Activated naive CD4-positive, alpha-beta T cell treated with anti-CD3 and anti-CD28 coated beads for 36 hours (primary cell): ENCODE results near the gene PHKG2. TPM values are rescaled to one million over a fixed set of nuclear protein-coding genes. Genes with fewer than 3 reads are reported as not detected.
"Not testable (repeated sequence)": the region's sequence is repeated elsewhere in the genome, so short reads cannot be mapped to it uniquely, and the experiment has no call there.

Experiments
- CTCF ChIA-PET: fragments of 350-600 bp; sonication (Branson Sonifier 250); formaldehyde crosslinking; loops from one replicate; lab custom pipeline; 2021; ENCODE audit warnings: antibody characterized with exemption; lab: Charles Lee
- DNase-seq: peaks from one replicate; pipeline ENCODE4 v3.0.0-alpha.2; 2020
- H3K27ac Mint-ChIP-seq: one replicate; pipeline ENCODE4 v1.8.0; 2021; ENCODE audit warnings: mild to moderate bottlenecking, mixed read lengths
- H3K27me3 Mint-ChIP-seq: one replicate; pipeline ENCODE4 v1.8.0; 2021; ENCODE audit warnings: low read depth, mixed read lengths
- H3K36me3 Mint-ChIP-seq: one replicate; pipeline ENCODE4 v1.8.0; 2021; ENCODE audit warnings: low read depth, mixed read lengths
- H3K4me1 Mint-ChIP-seq: one replicate; pipeline ENCODE4 v1.8.0; 2021; ENCODE audit warnings: low read depth, mixed read lengths
- H3K4me3 Mint-ChIP-seq: one replicate; pipeline ENCODE4 v1.8.0; 2021; ENCODE audit warnings: mild to moderate bottlenecking, moderate library complexity, mixed read lengths
- H3K9me3 Mint-ChIP-seq: one replicate; pipeline ENCODE4 v1.8.0; 2021; ENCODE audit warnings: mixed read lengths
- intact Hi-C: fragments of 100-400 bp; cut with micrococcal nuclease; formaldehyde crosslinking; loops from one replicate; pipeline ENCODE4 v1.15.1; 2023
- total RNA-seq, 2 experiments: library from RNA; stranded (reverse); gene quantifications; one replicate each; pipeline ENCODE4 v1.2.3, GENCODE V29; 2021

The PHKG2 gene
- total RNA-seq, result 10 to 100 TPM; 23.3 to 26.4 TPM

DNA sequence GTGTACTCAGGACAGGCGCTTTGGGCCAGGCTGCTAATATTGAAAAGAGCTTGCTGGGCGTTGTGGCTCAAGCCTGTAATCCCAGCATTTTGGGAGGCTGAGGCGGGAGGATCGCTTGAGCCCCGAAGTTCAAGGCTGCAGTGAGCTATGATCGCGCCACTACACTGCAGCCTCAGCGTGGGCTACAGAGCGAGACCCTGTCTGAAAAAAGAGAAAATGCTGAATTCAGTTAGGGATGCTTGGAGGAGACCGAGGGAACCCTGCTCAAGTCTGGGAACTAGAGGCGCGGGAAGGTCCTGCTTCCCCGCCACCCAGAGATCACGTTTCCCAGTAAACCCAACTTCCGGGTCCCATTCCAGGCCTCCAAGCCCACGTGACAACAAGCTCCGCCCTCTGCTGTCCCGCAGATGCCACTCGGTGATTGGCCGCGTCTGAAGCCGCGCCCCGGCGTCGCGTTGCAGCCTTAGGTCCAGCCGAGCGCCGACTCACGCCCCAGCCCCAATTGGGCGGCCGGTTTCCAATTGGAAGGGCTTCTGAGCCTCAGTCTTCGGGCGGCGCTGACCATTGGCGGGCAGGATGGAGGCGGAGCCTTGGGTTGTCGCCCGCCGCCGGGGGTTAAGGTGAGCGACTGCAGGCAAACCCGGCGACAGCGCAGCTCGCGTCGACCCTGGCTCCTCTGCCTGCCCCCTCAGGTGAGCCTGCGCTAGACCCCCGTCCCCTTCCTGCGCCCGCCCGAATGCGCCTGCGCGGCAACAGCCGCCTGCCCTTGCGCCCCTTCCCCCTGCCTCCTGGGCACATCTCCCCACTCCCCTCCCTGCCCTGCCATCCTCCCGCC lies at the start of gene PHKG2:
Gene PHKG2, plus strand, starts transcription at position 627 of the 835 bp plus-strand sequence. CDS start 396 bp downstream, outside the sequence.
- Mint-ChIP-seq H3K36me3 (peaks cover 19% of the 10 kb centered on the region), H3K4me3 (peak within 1 kb of the TSS; percentile 89), H3K27me3 (no peaks in the 10 kb centered on the region), H3K9me3 (no peaks in the 10 kb centered on the region), H3K4me1 (peaks cover 19% of the 10 kb centered on the region), H3K27ac (peak within 1 kb of the TSS; percentile 86)
- CTCF ChIA-PET, result interaction anchor here (0.5 to 1.4 kb wide), 6 partner anchors 18 to 152 kb away, joined by 3 to 6 read pairs (median 5); no protein-coding TSS in a partner anchor
- DNase-seq, result peak; percentile 99
- intact Hi-C loops, result loop anchor here (1.0 to 2.0 kb wide), 8 partner anchors 14 to 327 kb away; partner anchors contain the start of genes CFAP119, FBRS, PRR14 and RNF40

DNA sequence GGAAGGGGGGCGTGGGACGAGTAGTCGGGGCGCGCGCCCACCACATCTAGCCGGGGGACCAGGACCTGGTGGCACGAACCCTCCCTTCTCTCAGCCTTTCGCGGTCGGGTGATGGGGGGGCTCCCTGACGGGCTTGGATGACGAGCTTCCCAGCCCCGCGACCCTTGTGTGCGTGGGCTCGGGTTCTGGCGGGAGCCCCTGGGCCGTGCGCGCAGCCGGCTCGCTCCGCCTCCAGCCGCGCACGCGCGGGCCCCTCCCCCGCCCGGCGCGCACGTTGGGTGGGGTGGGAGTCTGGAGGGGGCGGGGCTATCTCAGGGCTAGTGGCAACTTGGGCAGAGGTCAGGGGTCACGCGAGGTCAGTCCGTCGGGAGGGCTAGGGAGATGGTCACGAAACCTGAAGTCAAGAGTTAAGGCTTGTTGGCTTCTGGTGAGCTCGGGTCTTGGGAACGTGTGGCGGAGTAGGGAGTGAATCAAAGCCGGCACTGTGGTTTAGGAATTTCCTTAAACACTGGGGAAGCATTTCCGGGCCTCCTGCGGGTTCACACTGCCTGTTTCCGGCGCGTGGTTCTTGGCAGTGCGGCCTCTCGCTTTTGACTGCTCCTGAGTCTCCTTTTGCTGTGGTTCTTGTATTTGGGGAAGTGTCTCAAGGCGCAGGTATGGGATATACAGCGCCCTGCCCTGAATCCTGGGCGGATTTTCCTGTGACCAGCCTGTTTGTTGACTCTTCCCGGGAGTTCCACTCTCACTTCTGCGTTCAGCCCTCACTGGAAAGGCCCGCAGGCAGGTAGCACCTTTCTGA lies 49.2 kb upstream of the PHKG2 start, which contains the start of gene SRCAP:
Gene SRCAP, plus strand, starts transcription at position 356 of the 799 bp plus-strand sequence. CDS start 1,654 bp downstream, outside the sequence.
- H3K4me1 Mint-ChIP-seq, result peaks cover 32% of the 10 kb centered on the region
- peaks cover 32% of the 10 kb centered on the region for H3K36me3 Mint-ChIP-seq
- no peaks in the 10 kb centered on the region for H3K27me3 Mint-ChIP-seq
- DNase-seq, result peak; percentile 86
- CTCF ChIA-PET, result interaction anchor here (0.6 to 1.2 kb wide), 3 partner anchors 10 to 201 kb away, joined by 3 to 4 read pairs (median 4); no protein-coding TSS in a partner anchor
- peak within 1 kb of the TSS; percentile 94 for H3K4me3 Mint-ChIP-seq
- no peaks in the 10 kb centered on the region for H3K9me3 Mint-ChIP-seq
- H3K27ac Mint-ChIP-seq, result peak within 1 kb of the TSS; percentile 99
- intact Hi-C loops, result loop anchor here (1.0 to 10.0 kb wide), 13 partner anchors 16 to 760 kb away; partner anchors contain the start of genes ARMC5, CFAP119, FBRS and PHKG2

GRCh38 chr16:30699615-30700099 lies 48.6 kb upstream of the PHKG2 start:
- peak overlapping the region; percentile 94 for H3K4me3 Mint-ChIP-seq
- peak overlapping the region; percentile 95 for H3K27ac Mint-ChIP-seq
- intact Hi-C loops, result loop anchor here (2.0 to 10.0 kb wide), 5 partner anchors 15 to 329 kb away; partner anchors contain the start of genes TBC1D10B and ZNF764
- DNase-seq, result no peak
- H3K36me3 Mint-ChIP-seq, result peaks cover 35% of the 10 kb centered on the region
- peaks cover 30% of the 10 kb centered on the region for H3K4me1 Mint-ChIP-seq
- H3K27me3 Mint-ChIP-seq, result no peaks in the 10 kb centered on the region
- CTCF ChIA-PET, result interaction anchor here (1.2 kb wide), 1 partner anchor 10 kb away, joined by 3 read pairs; no protein-coding TSS in a partner anchor
- H3K9me3 Mint-ChIP-seq, result no peaks in the 10 kb centered on the region

DNA sequence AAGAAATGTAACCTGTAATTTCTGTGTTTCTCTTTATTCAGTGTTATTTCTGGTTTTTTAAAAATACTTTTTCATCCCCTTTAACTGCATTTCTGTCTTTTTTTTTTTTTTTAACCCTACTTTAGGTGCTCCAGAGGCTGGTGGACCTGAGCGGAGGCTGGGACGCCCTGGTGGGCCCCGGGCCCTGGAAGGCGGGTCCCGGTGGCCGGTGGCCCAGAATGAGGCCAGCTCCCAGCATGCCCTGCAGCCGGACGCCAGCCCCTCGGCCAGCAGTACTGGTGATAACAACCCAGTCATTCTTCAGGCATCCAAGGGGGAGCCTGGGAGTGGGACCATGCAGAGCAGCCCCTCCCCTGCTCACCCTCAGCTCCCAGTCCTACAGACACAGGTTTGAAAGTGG lies 47.7 kb upstream of the PHKG2 start:
- H3K4me3 Mint-ChIP-seq, result no peak overlapping the region
- CTCF ChIA-PET, result no interaction called here
- no peaks in the 10 kb centered on the region for H3K9me3 Mint-ChIP-seq
- no peak overlapping the region for H3K27ac Mint-ChIP-seq
- DNase-seq, result no peak
- peaks cover 36% of the 10 kb centered on the region for H3K36me3 Mint-ChIP-seq
- intact Hi-C loops, result no loop called here
- H3K27me3 Mint-ChIP-seq, result no peaks in the 10 kb centered on the region
- peaks cover 27% of the 10 kb centered on the region for H3K4me1 Mint-ChIP-seq

GRCh38 chr16:30700971-30701370 lies 47.3 kb upstream of the PHKG2 start:
- peaks cover 39% of the 10 kb centered on the region for H3K36me3 Mint-ChIP-seq
- peaks cover 27% of the 10 kb centered on the region for H3K4me1 Mint-ChIP-seq
- H3K9me3 Mint-ChIP-seq, result no peaks in the 10 kb centered on the region
- CTCF ChIA-PET, result no interaction called here
- no peaks in the 10 kb centered on the region for H3K27me3 Mint-ChIP-seq
- H3K4me3 Mint-ChIP-seq, result no peak overlapping the region
- DNase-seq, result no peak
- H3K27ac Mint-ChIP-seq, result no peak overlapping the region
- intact Hi-C loops, result no loop called here

DNA sequence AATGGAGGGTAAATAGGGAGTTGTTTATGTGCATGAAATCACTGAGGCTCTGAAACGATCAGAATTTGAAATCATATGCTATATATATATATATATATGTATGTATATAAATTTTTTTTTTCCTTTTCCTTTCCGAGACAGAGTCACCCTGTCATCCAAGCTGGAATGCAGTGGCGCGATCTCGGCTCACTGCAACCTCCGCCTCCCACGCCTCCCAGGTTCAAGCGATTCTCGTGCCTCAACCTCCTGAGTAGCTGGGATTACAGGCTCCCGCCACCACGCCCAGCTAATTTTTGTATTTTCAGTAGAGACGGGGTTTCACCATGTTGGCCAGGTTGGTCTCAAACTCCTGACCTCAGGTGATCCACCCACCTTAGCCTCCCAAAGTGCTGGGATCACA lies 45.2 kb upstream of the PHKG2 start:
- H3K27me3 Mint-ChIP-seq, DNase-seq, intact Hi-C loops, H3K9me3 Mint-ChIP-seq, H3K4me3 Mint-ChIP-seq, H3K27ac Mint-ChIP-seq: not testable (repeated sequence)
- Mint-ChIP-seq H3K36me3 (peaks cover 55% of the 10 kb centered on the region), H3K4me1 (peaks cover 19% of the 10 kb centered on the region)
- CTCF ChIA-PET, result interaction anchor here (0.7 kb wide), 1 partner anchor 22 kb away, joined by 4 read pairs; no protein-coding TSS in a partner anchor

- H3K4me3 Mint-ChIP-seq, result no peak overlapping the region
- H3K9me3 Mint-ChIP-seq, result no peaks in the 10 kb centered on the region
- no peak overlapping the region for H3K27ac Mint-ChIP-seq
- H3K36me3 Mint-ChIP-seq, result peaks cover 59% of the 10 kb centered on the region
- no peaks in the 10 kb centered on the region for H3K27me3 Mint-ChIP-seq
- H3K4me1 Mint-ChIP-seq, result peaks cover 19% of the 10 kb centered on the region
- no peak for DNase-seq
- intact Hi-C loops, result no loop called here
- CTCF ChIA-PET, result interaction anchor here (1.0 kb wide), 1 partner anchor 16 kb away, joined by 3 read pairs; no protein-coding TSS in a partner anchor
These were observed 44.3 kb upstream of the PHKG2 start for GRCh38 chr16:30703971-30704370.

GRCh38 chr16:30706046-30706445 lies 42.2 kb upstream of the PHKG2 start:
- intact Hi-C loops, result no loop called here
- DNase-seq, result no peak
- Mint-ChIP-seq H3K9me3 (no peaks in the 10 kb centered on the region), H3K4me1 (peaks cover 6% of the 10 kb centered on the region), H3K4me3 (no peak overlapping the region), H3K36me3 (peaks cover 62% of the 10 kb centered on the region), H3K27me3 (no peaks in the 10 kb centered on the region), H3K27ac (no peak overlapping the region)
- CTCF ChIA-PET, result interaction anchor here (0.9 kb wide), 1 partner anchor 11 kb away, joined by 3 read pairs; no protein-coding TSS in a partner anchor

- Mint-ChIP-seq H3K27ac (no peak overlapping the region), H3K4me3 (no peak overlapping the region), H3K27me3 (no peaks in the 10 kb centered on the region), H3K36me3 (peaks cover 77% of the 10 kb centered on the region), H3K9me3 (no peaks in the 10 kb centered on the region), H3K4me1 (peaks cover 20% of the 10 kb centered on the region)
- intact Hi-C loops, result no loop called here
- DNase-seq, result no peak
- CTCF ChIA-PET, result interaction anchor here (0.9 kb wide), 1 partner anchor 17 kb away, joined by 3 read pairs; no protein-coding TSS in a partner anchor
These were observed 37.3 kb upstream of the PHKG2 start for GRCh38 chr16:30710971-30711370.

DNA sequence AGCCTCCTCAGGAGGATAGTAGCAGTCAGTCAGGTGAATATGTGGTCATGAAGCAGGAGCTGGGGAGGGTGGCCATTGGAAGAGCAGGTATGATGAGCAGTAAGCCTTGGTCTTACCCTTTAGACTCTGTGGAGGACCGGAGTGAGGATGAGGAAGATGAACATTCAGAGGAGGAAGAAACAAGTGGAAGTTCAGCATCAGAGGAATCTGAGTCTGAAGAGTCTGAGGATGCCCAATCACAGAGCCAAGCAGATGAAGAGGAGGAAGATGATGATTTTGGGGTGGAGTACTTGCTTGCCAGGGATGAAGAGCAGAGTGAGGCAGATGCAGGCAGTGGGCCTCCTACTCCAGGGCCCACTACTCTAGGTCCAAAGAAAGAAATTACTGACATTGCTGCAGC lies 36.5 kb upstream of the PHKG2 start:
- no peak overlapping the region for H3K27ac Mint-ChIP-seq
- H3K27me3 Mint-ChIP-seq, result no peaks in the 10 kb centered on the region
- peaks cover 81% of the 10 kb centered on the region for H3K36me3 Mint-ChIP-seq
- CTCF ChIA-PET, result interaction anchor here (0.9 kb wide), 1 partner anchor 17 kb away, joined by 3 read pairs; no protein-coding TSS in a partner anchor
- no peak for DNase-seq
- no peaks in the 10 kb centered on the region for H3K9me3 Mint-ChIP-seq
- peaks cover 27% of the 10 kb centered on the region for H3K4me1 Mint-ChIP-seq
- H3K4me3 Mint-ChIP-seq, result no peak overlapping the region
- intact Hi-C loops, result no loop called here

DNA sequence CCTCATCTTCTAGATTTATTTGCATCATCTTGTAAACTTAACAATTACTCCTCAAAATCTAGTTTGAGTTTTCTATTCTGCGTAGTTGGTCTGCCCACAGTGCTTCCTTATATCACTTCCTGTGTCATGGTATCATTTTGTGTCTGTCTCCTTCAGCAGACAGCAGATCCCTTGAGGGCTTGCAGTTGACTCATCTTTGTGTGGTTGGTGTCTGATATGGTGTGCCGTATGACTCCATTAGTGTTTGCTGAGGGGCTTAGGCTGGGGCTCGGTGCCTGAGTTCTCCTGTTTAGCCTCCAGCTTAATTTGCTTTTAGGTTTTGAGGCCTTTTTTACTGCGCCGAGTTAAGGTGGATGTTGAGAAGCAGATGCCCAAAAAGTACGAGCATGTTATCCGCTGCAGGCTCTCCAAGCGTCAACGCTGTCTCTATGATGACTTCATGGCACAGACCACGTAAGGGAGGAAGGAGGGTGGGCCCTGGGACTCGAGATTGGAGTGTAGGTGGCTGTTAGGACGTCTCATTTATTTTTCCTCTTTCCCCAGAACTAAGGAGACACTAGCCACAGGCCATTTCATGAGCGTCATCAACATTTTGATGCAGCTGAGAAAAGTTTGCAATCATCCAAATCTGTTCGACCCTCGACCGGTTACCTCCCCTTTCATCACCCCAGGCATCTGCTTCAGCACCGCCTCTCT lies 32.3 kb upstream of the PHKG2 start:
- H3K27ac Mint-ChIP-seq, result peak overlapping the region; percentile 90
- no peaks in the 10 kb centered on the region for H3K9me3 Mint-ChIP-seq
- no peak overlapping the region for H3K4me3 Mint-ChIP-seq
- peaks cover 31% of the 10 kb centered on the region for H3K4me1 Mint-ChIP-seq
- intact Hi-C loops, result loop anchor here (2.0 kb wide), 1 partner anchor 17 kb away; the partner anchor contains the start of gene SRCAP
- DNase-seq, result peak; percentile 61
- no peaks in the 10 kb centered on the region for H3K27me3 Mint-ChIP-seq
- CTCF ChIA-PET, result interaction anchor here (1.0 kb wide), 1 partner anchor 98 kb away, joined by 3 read pairs; no protein-coding TSS in a partner anchor
- peaks cover 67% of the 10 kb centered on the region for H3K36me3 Mint-ChIP-seq
